Cardiac muscle cell (in vitro differentiated cells and primary cell): ENCODE results near the gene TCF12. TPM values are rescaled to one million over a fixed set of nuclear protein-coding genes. Genes with fewer than 3 reads are reported as not detected.
A peak's percentile ranks its signal among the peaks of the same experiment; 100 is the strongest.

Experiments used
- DNase-seq, 2 donors: peaks; one replicate each; pipeline versions ENCODE4 v3.0.0 to v3.0.0-alpha.2; 2010 to 2017; ENCODE audit warnings: low read depth in 1 of 2, low spot score in 1 of 2
- H3K27ac ChIP-seq: fragments of 200-600 bp; sonication (generic); 2 replicates; pipeline ENCODE4 v1.5.1; 2016
- H3K27me3 ChIP-seq: fragments of 200-600 bp; sonication (generic); 2 replicates; pipeline ENCODE4 v1.6.0; 2016; ENCODE audit warnings: control low read depth
- H3K36me3 ChIP-seq: fragments of 200-600 bp; sonication (generic); 2 replicates; pipeline ENCODE4 v1.5.1; 2016; ENCODE audit warnings: control low read depth
- H3K4me1 ChIP-seq: fragments of 200-600 bp; sonication (generic); 2 replicates; pipeline ENCODE4 v1.8.1; 2017; ENCODE audit warnings: low read depth, mild to moderate bottlenecking, mixed run types
- H3K4me3 ChIP-seq: fragments of 200-600 bp; sonication (generic); 2 replicates; pipeline ENCODE4 v1.5.1; 2016; ENCODE audit warnings: mild to moderate bottlenecking
- H3K9me3 ChIP-seq: fragments of 200-600 bp; sonication (generic); 2 replicates; pipeline ENCODE4 v1.5.1; 2017; ENCODE audit warnings: low read depth, mild to moderate bottlenecking, control low read depth
- CTCF ChIP-seq: IDR thresholded peaks from 2 replicates; pipeline ENCODE4 v1.5.1; 2012; ENCODE audit warnings: low read depth, mild to moderate bottlenecking, low read length
- polyA plus RNA-seq: library from polyadenylated mRNA; unstranded; fragments of >200 nt; fragmentation: Nextera tagmentation; extraction: Ambion mirVana; gene quantifications from 2 replicates; pipeline ENCODE4 v1.2.1, GENCODE V29; 2016
- total RNA-seq: library from RNA; depleted of rRNA; stranded (reverse); fragments of >200 nt; gene quantifications from 2 replicates; pipeline ENCODE4 v1.2.3, GENCODE V29; 2016

TCF12 gene
- total and polyA plus RNA-seq, 2 experiments from 2014 or later: 42.6 to 137 TPM

GRCh38 chr15:56957812-56958406, 39.5 kb downstream of the TCF12 start:
- Histone ChIP-seq H3K4me1 (peaks cover 21% of the 10 kb centered on the region), H3K27ac (peak overlapping the region; percentile 74), H3K36me3 (no peaks in the 10 kb centered on the region), H3K9me3 (no peaks in the 10 kb centered on the region), H3K27me3 (no peaks in the 10 kb centered on the region), H3K4me3 (no peak overlapping the region)
- DNase-seq: peak in 1 of 2 donors; percentile 15
- TF ChIP-seq CTCF: no peak

- Histone ChIP-seq H3K4me3 (no peak overlapping the region), H3K4me1 (peaks cover 34% of the 10 kb centered on the region), H3K27ac (peak overlapping the region; percentile 74), H3K36me3 (no peaks in the 10 kb centered on the region), H3K9me3 (no peaks in the 10 kb centered on the region), H3K27me3 (no peaks in the 10 kb centered on the region)
- TF ChIP-seq CTCF: no peak
- no peak for DNase-seq
Observed at GRCh38 chr15:56959318-56959648, 40.8 kb downstream of the TCF12 start.

GRCh38 chr15:56960116-56960515, 41.7 kb downstream of the TCF12 start:
- TF ChIP-seq CTCF: no peak
- Histone ChIP-seq H3K9me3 (no peaks in the 10 kb centered on the region), H3K4me1 (peaks cover 42% of the 10 kb centered on the region)

GRCh38 chr15:56963126-56963525, 44.7 kb downstream of the TCF12 start:
- Histone ChIP-seq H3K27me3 (no peaks in the 10 kb centered on the region), H3K4me1 (peaks cover 37% of the 10 kb centered on the region), H3K27ac (no peak overlapping the region), H3K4me3 (no peak overlapping the region), H3K36me3 (no peaks in the 10 kb centered on the region), H3K9me3 (no peaks in the 10 kb centered on the region)
- no peak for TF ChIP-seq CTCF
- DNase-seq: no peak

More at GRCh38 chr15:56960116-56960515, 41.7 kb downstream of the TCF12 start:
- no peak overlapping the region for H3K4me3 ChIP-seq
- H3K27me3 ChIP-seq: no peaks in the 10 kb centered on the region
- H3K36me3 ChIP-seq: no peaks in the 10 kb centered on the region
- no peak overlapping the region for H3K27ac ChIP-seq
- DNase-seq: no peak

GRCh38 chr15:56963710-56964109, 45.3 kb downstream of the TCF12 start:
- no peak for TF ChIP-seq CTCF

GRCh38 chr15:56964182-56964581, 45.7 kb downstream of the TCF12 start:
- Histone ChIP-seq H3K4me1 (peaks cover 26% of the 10 kb centered on the region), H3K27me3 (no peaks in the 10 kb centered on the region), H3K9me3 (no peaks in the 10 kb centered on the region), H3K36me3 (no peaks in the 10 kb centered on the region), H3K27ac (peak overlapping the region; percentile 32), H3K4me3 (no peak overlapping the region)
- no peak for TF ChIP-seq CTCF
- peak in 1 of 2 donors; percentile 45 for DNase-seq

More at GRCh38 chr15:56963710-56964109, 45.3 kb downstream of the TCF12 start:
- no peak overlapping the region for H3K4me3 ChIP-seq
- no peaks in the 10 kb centered on the region for H3K36me3 ChIP-seq
- H3K9me3 ChIP-seq: no peaks in the 10 kb centered on the region
- peaks cover 31% of the 10 kb centered on the region for H3K4me1 ChIP-seq
- DNase-seq: peak in 1 of 2 donors; percentile 48
- H3K27me3 ChIP-seq: no peaks in the 10 kb centered on the region
- H3K27ac ChIP-seq: peak overlapping the region; percentile 32
